MG63 (cell line): Measurements from ENCODE around the gene UPK3A. TPM values are rescaled to one million over a fixed set of nuclear protein-coding genes. Genes with fewer than 3 reads are reported as not detected.

ENCODE experiments used
- total RNA-seq: library from RNA; depleted of rRNA; stranded (reverse); fragments of >200 nt; shearing (Covaris generic); gene quantifications from 2 replicates; pipeline ENCODE4 v1.2.3, GENCODE V29; 2014; ENCODE audit warnings: low replicate concordance; rRNA removed

Gene UPK3A
- total RNA-seq, 1 experiment from 2014 or later, result not detected

Other genes with a start within 250 kb of the UPK3A start
- 32.6 and 33.7 TPM in 2 replicates for gene NUP50, start 121.0 kb upstream of the UPK3A start, total RNA-seq
- 64.1 and 85.1 TPM in 2 replicates for gene KIAA0930, start 44.1 kb upstream of the UPK3A start, total RNA-seq
- gene FAM118A, start 25.0 kb downstream of the UPK3A start, total RNA-seq, result 17.1 and 20.5 TPM in 2 replicates
- not detected in 2 replicates for gene SMC1B, start 128.7 kb downstream of the UPK3A start, total RNA-seq
- 0.56 TPM in 1 of 2 replicates, not detected in the other for gene RIBC2, start 128.7 kb downstream of the UPK3A start, total RNA-seq
- gene FBLN1, start 217.9 kb downstream of the UPK3A start, total RNA-seq, result 42.9 and 91.9 TPM in 2 replicates